Measurements from ENCODE around the gene ALOX5AP. TPM values are rescaled to one million over a fixed set of nuclear protein-coding genes. Genes with fewer than 3 reads are reported as not detected.
A peak's percentile ranks its signal among the peaks of the same experiment; 100 is the strongest.

The ALOX5AP gene
- total RNA-seq, 1 experiment from 2014 or later: not detected

DNA sequence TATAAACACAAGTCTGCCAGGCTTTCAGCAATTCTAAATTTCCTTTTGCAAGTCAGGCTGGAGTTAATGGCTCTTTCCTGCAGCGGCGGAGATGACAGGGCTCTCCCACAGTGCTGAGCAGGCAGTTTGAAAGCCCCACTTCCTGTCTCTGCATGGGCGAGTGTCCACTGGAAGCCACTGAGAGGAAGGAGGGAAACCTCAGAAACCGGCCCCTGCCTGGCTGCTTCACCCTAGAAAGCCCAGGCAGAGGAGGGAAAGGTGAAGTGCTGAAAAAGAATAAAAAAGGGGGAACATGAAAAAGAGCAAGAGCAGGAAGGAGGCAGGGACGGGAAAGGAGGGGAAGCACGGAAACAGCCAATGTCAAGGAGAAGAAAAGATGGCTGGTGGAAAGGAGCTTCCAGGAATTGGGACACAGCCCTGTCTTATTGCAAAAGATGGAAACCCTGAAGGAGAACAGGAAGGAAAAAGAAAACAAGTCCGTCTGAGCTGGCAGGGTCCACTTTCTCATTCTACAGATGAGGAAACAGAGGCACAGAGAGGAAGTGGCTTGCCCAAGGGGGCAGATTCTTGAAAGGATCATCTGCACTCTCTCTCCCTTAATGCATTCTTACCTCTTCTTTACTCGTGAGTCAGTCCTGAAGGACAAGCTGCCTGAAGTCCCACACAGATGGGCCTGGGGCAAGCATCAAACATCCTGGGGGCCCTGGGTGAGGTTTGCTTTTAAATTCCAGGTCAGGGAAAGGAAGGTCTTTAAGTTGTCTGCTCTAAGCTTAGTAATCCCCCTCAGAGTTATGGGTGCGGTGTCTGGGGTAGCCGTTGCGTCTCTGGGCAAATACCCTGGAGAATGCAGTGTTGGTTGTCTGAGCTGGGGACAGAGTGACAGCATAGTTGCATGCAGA is 38.8 kb upstream of the ALOX5AP start:
- CTCF ChIA-PET: no interaction called here
- no TSS peak for BruUV-seq (replicated peaks)
- intact Hi-C loops (cut with micrococcal nuclease; ENCODE audit: unreplicated experiment): no loop called here
- Histone ChIP-seq H3K9me3 (ENCODE audit: low read depth, low read length, poor library complexity, severe bottlenecking) (no peaks in the 10 kb centered on the region), H3K27ac (ENCODE audit: low read depth, low read length, poor library complexity, severe bottlenecking) (no peak overlapping the region), H3K4me3 (ENCODE audit: low read depth, low read length, poor library complexity, severe bottlenecking) (no peak overlapping the region), H3K4me1 (ENCODE audit: insufficient read depth, low read length, poor library complexity, severe bottlenecking) (peaks cover 12% of the 10 kb centered on the region), H3K27me3 (replicated peaks; ENCODE audit: insufficient read depth, low read depth, low read length, poor library complexity) (no peaks in the 10 kb centered on the region), H3K36me3 (ENCODE audit: insufficient read depth, low read length, poor library complexity, severe bottlenecking) (no peaks in the 10 kb centered on the region)
- POLR2A ChIA-PET (ENCODE audit: low non-redundant PET): no interaction called here
- peak; percentile 68 for DNase-seq (ENCODE audit: low spot score)
- no peak for TF ChIP-seq EZH2 (IDR thresholded peaks at IDR 0.05; ENCODE audit: borderline replicate concordance, low read depth, low read length, poor library complexity, severe bottlenecking)
- TF ChIP-seq, protein P1, sequence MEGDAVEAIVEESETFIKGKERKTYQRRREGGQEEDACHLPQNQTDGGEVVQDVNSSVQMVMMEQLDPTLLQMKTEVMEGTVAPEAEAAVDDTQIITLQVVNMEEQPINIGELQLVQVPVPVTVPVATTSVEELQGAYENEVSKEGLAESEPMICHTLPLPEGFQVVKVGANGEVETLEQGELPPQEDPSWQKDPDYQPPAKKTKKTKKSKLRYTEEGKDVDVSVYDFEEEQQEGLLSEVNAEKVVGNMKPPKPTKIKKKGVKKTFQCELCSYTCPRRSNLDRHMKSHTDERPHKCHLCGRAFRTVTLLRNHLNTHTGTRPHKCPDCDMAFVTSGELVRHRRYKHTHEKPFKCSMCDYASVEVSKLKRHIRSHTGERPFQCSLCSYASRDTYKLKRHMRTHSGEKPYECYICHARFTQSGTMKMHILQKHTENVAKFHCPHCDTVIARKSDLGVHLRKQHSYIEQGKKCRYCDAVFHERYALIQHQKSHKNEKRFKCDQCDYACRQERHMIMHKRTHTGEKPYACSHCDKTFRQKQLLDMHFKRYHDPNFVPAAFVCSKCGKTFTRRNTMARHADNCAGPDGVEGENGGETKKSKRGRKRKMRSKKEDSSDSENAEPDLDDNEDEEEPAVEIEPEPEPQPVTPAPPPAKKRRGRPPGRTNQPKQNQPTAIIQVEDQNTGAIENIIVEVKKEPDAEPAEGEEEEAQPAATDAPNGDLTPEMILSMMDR (conservative IDR thresholded peaks at IDR 0.05; ENCODE audit: low read depth, low read length): no peak

DNA sequence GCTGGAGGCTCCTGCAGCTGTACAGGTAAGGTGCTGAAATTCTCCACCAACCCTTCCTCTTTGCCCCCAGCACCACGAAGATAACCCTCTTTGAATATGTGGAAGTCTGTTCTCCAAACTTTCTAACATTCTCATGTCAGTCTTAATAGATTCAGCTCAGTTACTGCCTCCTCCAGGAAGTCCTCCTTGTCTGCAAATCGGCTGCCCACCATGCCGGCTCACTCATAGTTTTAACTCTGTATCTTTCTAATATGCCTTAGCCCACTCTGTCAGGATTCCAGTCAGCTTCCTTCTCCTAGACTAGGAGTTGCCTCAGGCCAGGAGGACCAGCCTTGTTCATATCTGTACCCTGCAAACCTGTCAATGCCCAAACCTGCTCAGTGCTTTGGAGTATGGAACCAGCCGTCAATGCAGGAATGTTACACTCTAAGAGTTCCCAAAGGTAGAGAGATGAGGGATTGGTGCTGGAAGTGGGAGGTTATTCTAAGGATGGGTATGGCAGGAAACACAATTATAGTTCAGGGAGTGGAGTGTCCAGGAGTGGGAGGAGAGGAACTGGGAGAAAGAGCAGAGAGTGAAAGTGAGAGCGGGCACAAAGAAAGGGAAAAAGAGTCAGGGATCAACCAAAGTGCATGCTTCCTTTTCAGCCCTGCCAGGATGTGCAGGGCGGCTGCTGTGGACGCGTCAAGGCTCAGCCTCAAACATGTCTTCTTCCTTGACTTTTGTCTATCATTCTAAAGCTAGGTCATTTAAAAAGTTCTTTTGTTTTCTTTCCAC is 38.0 kb upstream of the ALOX5AP start:
- Histone ChIP-seq H3K27me3 (replicated peaks; ENCODE audit: insufficient read depth, low read depth, low read length, poor library complexity) (no peaks in the 10 kb centered on the region), H3K4me3 (ENCODE audit: low read depth, low read length, poor library complexity, severe bottlenecking) (no peak overlapping the region), H3K4me1 (ENCODE audit: insufficient read depth, low read length, poor library complexity, severe bottlenecking) (peaks cover 12% of the 10 kb centered on the region), H3K36me3 (ENCODE audit: insufficient read depth, low read length, poor library complexity, severe bottlenecking) (no peaks in the 10 kb centered on the region), H3K27ac (ENCODE audit: low read depth, low read length, poor library complexity, severe bottlenecking) (no peak overlapping the region), H3K9me3 (ENCODE audit: low read depth, low read length, poor library complexity, severe bottlenecking) (no peaks in the 10 kb centered on the region)
- CTCF ChIA-PET: no interaction called here
- TF ChIP-seq EZH2 (IDR thresholded peaks at IDR 0.05; ENCODE audit: borderline replicate concordance, low read depth, low read length, poor library complexity, severe bottlenecking): no peak
- TF ChIP-seq, protein P1 (conservative IDR thresholded peaks at IDR 0.05; ENCODE audit: low read depth, low read length): no peak
- no TSS peak for BruUV-seq (replicated peaks)
- no peak for DNase-seq (ENCODE audit: low spot score)
- intact Hi-C loops (cut with micrococcal nuclease; ENCODE audit: unreplicated experiment): no loop called here
- POLR2A ChIA-PET (ENCODE audit: low non-redundant PET): no interaction called here

DNA sequence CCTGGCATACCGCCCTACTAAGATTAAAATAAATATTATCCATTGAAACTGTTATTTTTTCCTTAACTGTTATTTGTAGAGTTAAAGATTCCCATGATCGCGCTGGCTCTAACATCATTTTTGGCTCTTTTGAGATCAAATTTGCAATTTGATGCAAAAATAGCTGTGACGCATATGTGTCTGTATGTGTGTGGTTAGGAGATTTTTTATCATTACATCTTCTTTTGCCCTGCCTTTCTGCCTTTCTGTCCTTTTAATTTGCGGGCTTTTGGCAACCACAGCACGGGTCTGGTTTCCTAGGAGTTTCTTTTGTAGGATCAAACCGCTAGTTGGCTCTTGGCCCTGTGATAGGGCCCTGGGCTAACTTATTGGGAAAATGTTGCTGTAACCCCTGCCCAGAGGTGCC is 37.3 kb upstream of the ALOX5AP start:
- H3K36me3 ChIP-seq (ENCODE audit: insufficient read depth, low read length, poor library complexity, severe bottlenecking): no peaks in the 10 kb centered on the region
- H3K4me1 ChIP-seq (ENCODE audit: insufficient read depth, low read length, poor library complexity, severe bottlenecking): peaks cover 12% of the 10 kb centered on the region
- H3K4me3 ChIP-seq (ENCODE audit: low read depth, low read length, poor library complexity, severe bottlenecking): no peak overlapping the region
- BruUV-seq (replicated peaks): no TSS peak
- H3K9me3 ChIP-seq (ENCODE audit: low read depth, low read length, poor library complexity, severe bottlenecking): no peaks in the 10 kb centered on the region
- POLR2A ChIA-PET (ENCODE audit: low non-redundant PET): no interaction called here
- CTCF ChIA-PET: no interaction called here
- intact Hi-C loops (cut with micrococcal nuclease; ENCODE audit: unreplicated experiment): no loop called here
- H3K27me3 ChIP-seq (replicated peaks; ENCODE audit: insufficient read depth, low read depth, low read length, poor library complexity): no peaks in the 10 kb centered on the region
- no peak for DNase-seq (ENCODE audit: low spot score)
- TF ChIP-seq, protein P1 (conservative IDR thresholded peaks at IDR 0.05; ENCODE audit: low read depth, low read length): no peak
- TF ChIP-seq EZH2 (IDR thresholded peaks at IDR 0.05; ENCODE audit: borderline replicate concordance, low read depth, low read length, poor library complexity, severe bottlenecking): no peak
- H3K27ac ChIP-seq (ENCODE audit: low read depth, low read length, poor library complexity, severe bottlenecking): no peak overlapping the region
